ENCODE results near the gene TRIM39.
"Not testable (repeated sequence)": the region's sequence is repeated elsewhere in the genome, so short reads cannot be mapped to it uniquely, and the experiment has no call there.

Gene TRIM39

GRCh38 chr6:30326526-30327231, at the start of gene TRIM39:
TRIM39 (plus strand) TSS chr6:30326927; CDS start chr6:30329318, 2,391 bp downstream.
- peak within 1 kb of the TSS; percentile 81 for H3K4me3 ChIP-seq (replicated peaks; ENCODE audit: low read depth, low read length)
- DNase-seq (ENCODE audit: low read depth), result peak; percentile 81
- no peak for TF ChIP-seq CTCF (IDR thresholded peaks at IDR 0.05; ENCODE audit: low read length, missing control alignments)

- peak; percentile 15 for DNase-seq (ENCODE audit: low read depth)
- H3K4me3 ChIP-seq (replicated peaks; ENCODE audit: low read depth, low read length), result not testable (repeated sequence)
These were observed 45.7 kb upstream of the TRIM39 start for GRCh38 chr6:30280988-30281387.

- H3K4me3 ChIP-seq (replicated peaks; ENCODE audit: low read depth, low read length), result no peak overlapping the region
- no peak for TF ChIP-seq CTCF (IDR thresholded peaks at IDR 0.05; ENCODE audit: low read length, missing control alignments)
- no peak for DNase-seq (ENCODE audit: low read depth)
These were observed 44.2 kb upstream of the TRIM39 start for GRCh38 chr6:30282522-30282921.

GRCh38 chr6:30283761-30284160, 43.0 kb upstream of the TRIM39 start:
- no peak for TF ChIP-seq CTCF (IDR thresholded peaks at IDR 0.05; ENCODE audit: low read length, missing control alignments)
- DNase-seq (ENCODE audit: low read depth), result no peak
- H3K4me3 ChIP-seq (replicated peaks; ENCODE audit: low read depth, low read length), result no peak overlapping the region

- no peak for DNase-seq (ENCODE audit: low read depth)
- no peak for TF ChIP-seq CTCF (IDR thresholded peaks at IDR 0.05; ENCODE audit: low read length, missing control alignments)
- H3K4me3 ChIP-seq (replicated peaks; ENCODE audit: low read depth, low read length), result no peak overlapping the region
These were observed 39.6 kb upstream of the TRIM39 start for GRCh38 chr6:30287139-30287538.

- no peak overlapping the region for H3K4me3 ChIP-seq (replicated peaks; ENCODE audit: low read depth, low read length)
- no peak for DNase-seq (ENCODE audit: low read depth)
- TF ChIP-seq CTCF (IDR thresholded peaks at IDR 0.05; ENCODE audit: low read length, missing control alignments), result no peak
These were observed 30.9 kb upstream of the TRIM39 start for GRCh38 chr6:30295837-30296236.

- no peak for DNase-seq (ENCODE audit: low read depth)
- no peak overlapping the region for H3K4me3 ChIP-seq (replicated peaks; ENCODE audit: low read depth, low read length)
- TF ChIP-seq CTCF (IDR thresholded peaks at IDR 0.05; ENCODE audit: low read length, missing control alignments), result no peak
These were observed 22.7 kb upstream of the TRIM39 start for GRCh38 chr6:30304002-30304401.

Data from fibroblast of pulmonary artery (primary cell).